ENCODE data around the gene FSD1. TPM values are rescaled to one million over a fixed set of nuclear protein-coding genes. Genes with fewer than 3 reads are reported as not detected.
A peak's percentile ranks its signal among the peaks of the same experiment; 100 is the strongest.

The FSD1 gene
- 1 to 10 TPM in 1 of 2 donors, not detected in 1; 6.4 TPM for total RNA-seq

- peak within 1 kb of the TSS in 1 of 2 donors; percentile 13 for H3K4me3 ChIP-seq
- TF ChIP-seq POLR2A (IDR thresholded peaks at IDR 0.05) (no peak), POLR2AphosphoS5 (IDR thresholded peaks at IDR 0.05) (no peak), CTCF (IDR thresholded peaks at IDR 0.05) (no peak)
- no peaks in the 10 kb centered on the region for H3K9me3 ChIP-seq
- WGBS = 4% methylated on average over 46 of the region's 63 CpGs
- H3K36me3 ChIP-seq = no peaks in the 10 kb centered on the region
- no peak within 1 kb of the TSS for H3K27ac ChIP-seq
- intact Hi-C loops (cut with DNase I) = no loop called here
- DNase-seq (ENCODE audit: low spot score) = no peak
- peaks cover 4% of the 10 kb centered on the region for H3K27me3 ChIP-seq (replicated peaks; ENCODE audit: insufficient read depth)
- no peaks in the 10 kb centered on the region for H3K4me1 ChIP-seq (replicated peaks)
Measured at GRCh38 chr19:4304538-4305256, at the start of gene FSD1. FSD1 (plus strand) TSS chr19:4304598; CDS start chr19:4304747, 149 bp downstream.

GRCh38 chr19:4256563-4256962 lies 47.8 kb upstream of the FSD1 start:
- no peaks in the 10 kb centered on the region for H3K27me3 ChIP-seq (replicated peaks; ENCODE audit: insufficient read depth)
- DNase-seq (ENCODE audit: low spot score) = no peak
- H3K4me1 ChIP-seq (replicated peaks) = no peaks in the 10 kb centered on the region
- H3K27ac ChIP-seq = no peak overlapping the region
- TF ChIP-seq POLR2AphosphoS5 (IDR thresholded peaks at IDR 0.05) (no peak), POLR2A (IDR thresholded peaks at IDR 0.05) (no peak), CTCF (IDR thresholded peaks at IDR 0.05) (no peak)
- H3K4me3 ChIP-seq = no peak overlapping the region
- H3K36me3 ChIP-seq = peaks cover 12% of the 10 kb centered on the region in 2 donors
- no peaks in the 10 kb centered on the region for H3K9me3 ChIP-seq
- intact Hi-C loops (cut with DNase I) = no loop called here
- 98% methylated on average over 4 of the region's 4 CpGs for WGBS

GRCh38 chr19:4257025-4257424 lies 47.4 kb upstream of the FSD1 start:
- no peak overlapping the region for H3K4me3 ChIP-seq
- no peaks in the 10 kb centered on the region for H3K4me1 ChIP-seq (replicated peaks)
- H3K27me3 ChIP-seq (replicated peaks; ENCODE audit: insufficient read depth) = no peaks in the 10 kb centered on the region
- intact Hi-C loops (cut with DNase I) = no loop called here
- no peak overlapping the region for H3K27ac ChIP-seq
- H3K36me3 ChIP-seq = peaks cover 12% of the 10 kb centered on the region in 2 donors
- 88% methylated on average over 6 of the region's 6 CpGs for WGBS
- TF ChIP-seq POLR2A (IDR thresholded peaks at IDR 0.05) (no peak), POLR2AphosphoS5 (IDR thresholded peaks at IDR 0.05) (no peak), CTCF (IDR thresholded peaks at IDR 0.05) (no peak)
- no peaks in the 10 kb centered on the region for H3K9me3 ChIP-seq
- DNase-seq (ENCODE audit: low spot score) = no peak

GRCh38 chr19:4258181-4258580 lies 46.2 kb upstream of the FSD1 start:
- intact Hi-C loops (cut with DNase I) = no loop called here
- TF ChIP-seq POLR2AphosphoS5 (IDR thresholded peaks at IDR 0.05) = no peak
- no peak for TF ChIP-seq POLR2A (IDR thresholded peaks at IDR 0.05)
- no peak for TF ChIP-seq CTCF (IDR thresholded peaks at IDR 0.05)
- 94% methylated on average over 28 of the region's 28 CpGs for WGBS
- no peaks in the 10 kb centered on the region for H3K27me3 ChIP-seq (replicated peaks; ENCODE audit: insufficient read depth)
- no peaks in the 10 kb centered on the region for H3K9me3 ChIP-seq
- peaks cover 12% of the 10 kb centered on the region in 2 donors for H3K36me3 ChIP-seq
- H3K27ac ChIP-seq = no peak overlapping the region
- no peak overlapping the region for H3K4me3 ChIP-seq
- H3K4me1 ChIP-seq (replicated peaks) = no peaks in the 10 kb centered on the region
- DNase-seq (ENCODE audit: low spot score) = no peak

Measured in prostate gland (tissue), 2 donors.